Stimulated activated CD4-positive, alpha-beta T cell treated with anti-CD3 and anti-CD28 coated beads, Interleukin-1b, Interleukin-23, amount 100 ng/mL, for 1 hour (primary cell): ENCODE data around the gene DDIAS.
"Not testable (repeated sequence)": the region's sequence is repeated elsewhere in the genome, so short reads cannot be mapped to it uniquely, and the experiment has no call there.

ENCODE experiments used
- DNase-seq, 2 donors: peaks; one replicate each; pipeline ENCODE4 v3.0.0-alpha.2; 2020; ENCODE audit warnings: low read depth in 2 of 2

DDIAS gene

GRCh38 chr11:82890936-82891335 lies 10.6 kb upstream of the DDIAS start:
- DNase-seq, result no peak

- DNase-seq, result no peak
These were observed 8.8 kb upstream of the DDIAS start for GRCh38 chr11:82892611-82893169.

- no peak for DNase-seq
These were observed 6.0 kb upstream of the DDIAS start for GRCh38 chr11:82895437-82896091.

- no peak for DNase-seq
These were observed 5.4 kb upstream of the DDIAS start for GRCh38 chr11:82896183-82896582.

- DNase-seq, result no peak
These were observed 3.3 kb upstream of the DDIAS start for GRCh38 chr11:82898241-82898640.

GRCh38 chr11:82899186-82899820 lies 2.2 kb upstream of the DDIAS start:
- no peak for DNase-seq

GRCh38 chr11:82899957-82900276 lies 1.6 kb upstream of the DDIAS start:
- no peak for DNase-seq

- peak; percentile 78 to 79 for DNase-seq
These were observed 1.0 kb upstream of the DDIAS start, which contains the start of gene PRCP for GRCh38 chr11:82900277-82901164. Gene PRCP (minus strand): TSS chr11:82900430. CDS start chr11:82900402, 28 bp downstream.

- DNase-seq, result no peak
These were observed 468 bp downstream of the DDIAS start for GRCh38 chr11:82901922-82902485.

GRCh38 chr11:82902880-82903279 lies 1.3 kb downstream of the DDIAS start:
- DNase-seq, result no peak

GRCh38 chr11:82903843-82904586 lies 2.5 kb downstream of the DDIAS start:
- DNase-seq, result no peak

- DNase-seq, result no peak
These were observed 4.7 kb downstream of the DDIAS start for GRCh38 chr11:82906236-82906635.

GRCh38 chr11:82906931-82907330 lies 5.4 kb downstream of the DDIAS start:
- DNase-seq, result no peak

- DNase-seq, result no peak
These were observed 5.8 kb downstream of the DDIAS start for GRCh38 chr11:82907371-82907770.

GRCh38 chr11:82908311-82908710 lies 6.8 kb downstream of the DDIAS start:
- DNase-seq, result no peak

GRCh38 chr11:82909015-82909640 lies 7.6 kb downstream of the DDIAS start:
- no peak for DNase-seq

GRCh38 chr11:82919786-82920185 lies 18.2 kb downstream of the DDIAS start:
- not testable (repeated sequence) for DNase-seq

GRCh38 chr11:82920227-82920626 lies 18.7 kb downstream of the DDIAS start:
- DNase-seq, result not testable (repeated sequence)

- DNase-seq, result not testable (repeated sequence)
These were observed 21.0 kb downstream of the DDIAS start for GRCh38 chr11:82922396-82923173.
